Mucosa of stomach (tissue), 1 donor: Measurements from ENCODE around the gene PDIK1L.
"Not testable (repeated sequence)": the region's sequence is repeated elsewhere in the genome, so short reads cannot be mapped to it uniquely, and the experiment has no call there.

Experiments
- H3K27me3 ChIP-seq: one replicate; pipeline ENCODE4 v1.7.0; 2013; ENCODE audit warnings: mild to moderate bottlenecking, low read length; ENCODE audit not compliant: control insufficient read depth, insufficient read depth
- H3K36me3 ChIP-seq: one replicate; pipeline ENCODE4 v1.7.0; 2013; ENCODE audit warnings: low read length; ENCODE audit not compliant: control insufficient read depth, insufficient read depth
- H3K4me1 ChIP-seq: one replicate; pipeline ENCODE4 v1.7.0; 2013; ENCODE audit warnings: mild to moderate bottlenecking, low read length; ENCODE audit not compliant: control insufficient read depth, insufficient read depth
- H3K4me3 ChIP-seq: one replicate; pipeline ENCODE4 v1.7.0; 2013; ENCODE audit warnings: low read length
- H3K9ac ChIP-seq: one replicate; pipeline ENCODE4 v1.7.0; 2013; ENCODE audit warnings: mild to moderate bottlenecking, low read length, moderate library complexity
- H3K9me3 ChIP-seq: one replicate; pipeline ENCODE4 v1.7.0; 2013; ENCODE audit warnings: mild to moderate bottlenecking, low read length, moderate library complexity; ENCODE audit not compliant: control insufficient read depth
- donor health status: Pancreatic carcinoma.

The PDIK1L gene

DNA sequence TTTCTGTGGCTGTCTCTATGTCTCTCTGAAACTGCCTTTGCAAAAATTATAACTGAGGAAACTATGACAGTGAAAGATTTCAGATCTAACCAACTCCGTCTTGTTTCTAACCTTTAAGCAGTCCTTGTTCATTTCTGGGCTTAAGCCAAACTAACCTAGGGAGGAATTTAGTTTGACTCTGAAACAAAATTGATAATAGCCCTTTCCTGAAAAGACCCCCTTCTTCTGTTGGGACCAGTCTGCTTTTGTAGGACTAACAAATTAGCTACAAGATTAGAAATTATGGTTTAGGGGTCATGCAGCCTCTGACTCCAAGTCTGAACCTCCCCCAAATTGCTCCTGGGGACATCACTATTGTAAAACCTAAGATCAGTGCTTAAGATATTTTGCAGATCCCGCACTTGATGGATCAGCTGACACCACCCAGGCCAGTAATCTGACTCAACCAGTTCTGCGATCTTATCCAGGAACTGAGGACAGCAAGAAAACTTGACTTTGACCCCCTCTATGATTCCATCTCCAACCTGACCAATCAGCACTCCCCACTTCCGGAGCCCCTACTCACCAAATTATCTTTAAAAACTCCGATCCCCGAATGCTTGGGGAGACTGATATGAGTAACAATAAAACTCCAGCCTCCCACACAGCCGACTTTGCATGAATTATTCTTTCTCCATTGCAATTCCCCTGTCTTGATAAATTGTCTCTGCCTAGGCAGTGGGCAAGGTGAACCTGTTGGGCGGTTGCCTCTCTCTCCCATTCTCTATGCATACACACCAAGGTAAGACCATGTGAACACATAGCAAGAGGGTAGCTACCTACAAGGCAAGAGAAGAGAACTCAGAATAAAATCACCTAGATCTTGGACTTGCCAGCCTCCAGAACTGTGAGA is 33.1 kb upstream of the PDIK1L start:
- H3K9me3 ChIP-seq: no peaks in the 10 kb centered on the region
- H3K36me3 ChIP-seq: no peaks in the 10 kb centered on the region
- no peak overlapping the region for H3K4me3 ChIP-seq
- H3K27me3 ChIP-seq: no peaks in the 10 kb centered on the region
- peaks cover 26% of the 10 kb centered on the region for H3K4me1 ChIP-seq
- H3K9ac ChIP-seq: no peak overlapping the region

- Histone ChIP-seq H3K27me3 (no peaks in the 10 kb centered on the region), H3K36me3 (no peaks in the 10 kb centered on the region), H3K9me3 (no peaks in the 10 kb centered on the region), H3K4me3 (no peak overlapping the region), H3K9ac (no peak overlapping the region), H3K4me1 (peaks cover 26% of the 10 kb centered on the region)
Observed at GRCh38 chr1:26079178-26079563, 32.5 kb upstream of the PDIK1L start.

- H3K27me3 ChIP-seq: no peaks in the 10 kb centered on the region
- H3K4me3 ChIP-seq: no peak overlapping the region
- H3K36me3 ChIP-seq: no peaks in the 10 kb centered on the region
- peaks cover 26% of the 10 kb centered on the region for H3K4me1 ChIP-seq
- no peaks in the 10 kb centered on the region for H3K9me3 ChIP-seq
- no peak overlapping the region for H3K9ac ChIP-seq
Observed at GRCh38 chr1:26079960-26080814, 31.4 kb upstream of the PDIK1L start.

GRCh38 chr1:26081267-26082019 is 30.2 kb upstream of the PDIK1L start:
- Histone ChIP-seq H3K9ac (no peak overlapping the region), H3K4me3 (no peak overlapping the region), H3K9me3 (no peaks in the 10 kb centered on the region), H3K4me1 (peaks cover 15% of the 10 kb centered on the region), H3K36me3 (no peaks in the 10 kb centered on the region), H3K27me3 (no peaks in the 10 kb centered on the region)

GRCh38 chr1:26082020-26082350 is 29.6 kb upstream of the PDIK1L start:
- Histone ChIP-seq H3K36me3 (no peaks in the 10 kb centered on the region), H3K27me3 (no peaks in the 10 kb centered on the region), H3K9ac (no peak overlapping the region), H3K9me3 (no peaks in the 10 kb centered on the region), H3K4me3 (no peak overlapping the region), H3K4me1 (peaks cover 15% of the 10 kb centered on the region)

- Histone ChIP-seq H3K9me3 (no peaks in the 10 kb centered on the region), H3K36me3 (no peaks in the 10 kb centered on the region)
Observed at GRCh38 chr1:26083208-26083607, 28.4 kb upstream of the PDIK1L start.

GRCh38 chr1:26084091-26084561 is 27.5 kb upstream of the PDIK1L start:
- H3K9ac ChIP-seq: no peak overlapping the region
- H3K27me3 ChIP-seq: no peaks in the 10 kb centered on the region
- no peaks in the 10 kb centered on the region for H3K36me3 ChIP-seq
- no peaks in the 10 kb centered on the region for H3K9me3 ChIP-seq
- H3K4me3 ChIP-seq: no peak overlapping the region
- peaks cover 3% of the 10 kb centered on the region for H3K4me1 ChIP-seq

More at GRCh38 chr1:26083208-26083607, 28.4 kb upstream of the PDIK1L start:
- Histone ChIP-seq H3K4me3 (no peak overlapping the region), H3K4me1 (peaks cover 13% of the 10 kb centered on the region), H3K27me3 (no peaks in the 10 kb centered on the region), H3K9ac (no peak overlapping the region)

DNA sequence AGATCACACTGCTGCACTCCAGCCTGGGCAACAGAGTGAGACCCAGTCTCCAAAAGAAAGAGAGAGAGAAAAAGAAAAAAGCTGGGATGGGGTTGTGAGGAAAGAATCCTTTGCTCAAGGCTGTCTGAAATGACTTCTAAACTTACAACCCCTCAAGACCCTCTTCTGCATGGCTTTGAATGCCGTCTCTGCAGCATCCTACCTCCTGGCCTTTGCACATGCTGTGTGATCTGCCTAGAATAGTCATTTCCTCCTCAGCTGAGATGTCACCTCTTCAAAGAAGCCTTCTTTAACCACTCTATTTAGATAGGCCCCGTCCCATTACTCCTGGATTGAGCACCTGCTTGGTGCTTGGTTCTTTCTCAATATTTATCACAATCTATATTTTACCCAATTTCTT is 26.8 kb upstream of the PDIK1L start:
- Histone ChIP-seq H3K4me1 (no peaks in the 10 kb centered on the region), H3K4me3 (no peak overlapping the region), H3K36me3 (no peaks in the 10 kb centered on the region), H3K9me3 (no peaks in the 10 kb centered on the region), H3K9ac (no peak overlapping the region), H3K27me3 (no peaks in the 10 kb centered on the region)

DNA sequence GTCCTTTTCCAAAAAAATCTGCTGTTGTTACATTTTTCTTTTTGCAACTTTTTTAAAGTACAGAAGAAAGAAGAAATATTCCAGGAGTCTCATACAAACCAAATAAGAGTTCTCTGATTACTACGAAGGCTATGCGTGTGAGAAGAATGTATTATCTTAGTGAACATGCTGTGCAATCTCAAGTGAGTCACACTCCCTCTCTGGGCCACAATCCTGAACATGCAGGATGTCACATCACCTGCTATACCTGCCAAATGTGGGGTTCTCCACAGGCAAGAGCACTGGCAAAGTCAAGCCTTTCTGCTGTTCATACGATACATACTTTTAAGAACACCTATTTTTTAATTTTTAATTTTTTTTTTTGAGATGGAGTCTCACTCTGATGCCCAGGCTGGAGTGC is 22.5 kb upstream of the PDIK1L start:
- Histone ChIP-seq H3K4me3 (no peak overlapping the region), H3K27me3 (no peaks in the 10 kb centered on the region), H3K9ac (no peak overlapping the region), H3K36me3 (no peaks in the 10 kb centered on the region), H3K9me3 (no peaks in the 10 kb centered on the region), H3K4me1 (peaks cover 5% of the 10 kb centered on the region)

GRCh38 chr1:26090893-26091292 is 20.7 kb upstream of the PDIK1L start:
- peaks cover 7% of the 10 kb centered on the region for H3K4me1 ChIP-seq
- H3K9ac ChIP-seq: no peak overlapping the region
- H3K9me3 ChIP-seq: no peaks in the 10 kb centered on the region
- no peaks in the 10 kb centered on the region for H3K36me3 ChIP-seq
- no peak overlapping the region for H3K4me3 ChIP-seq
- no peaks in the 10 kb centered on the region for H3K27me3 ChIP-seq

GRCh38 chr1:26092422-26092821 is 19.2 kb upstream of the PDIK1L start:
- Histone ChIP-seq H3K27me3 (no peaks in the 10 kb centered on the region), H3K36me3 (no peaks in the 10 kb centered on the region), H3K9ac (no peak overlapping the region), H3K4me1 (peaks cover 7% of the 10 kb centered on the region), H3K9me3 (no peaks in the 10 kb centered on the region), H3K4me3 (no peak overlapping the region)

DNA sequence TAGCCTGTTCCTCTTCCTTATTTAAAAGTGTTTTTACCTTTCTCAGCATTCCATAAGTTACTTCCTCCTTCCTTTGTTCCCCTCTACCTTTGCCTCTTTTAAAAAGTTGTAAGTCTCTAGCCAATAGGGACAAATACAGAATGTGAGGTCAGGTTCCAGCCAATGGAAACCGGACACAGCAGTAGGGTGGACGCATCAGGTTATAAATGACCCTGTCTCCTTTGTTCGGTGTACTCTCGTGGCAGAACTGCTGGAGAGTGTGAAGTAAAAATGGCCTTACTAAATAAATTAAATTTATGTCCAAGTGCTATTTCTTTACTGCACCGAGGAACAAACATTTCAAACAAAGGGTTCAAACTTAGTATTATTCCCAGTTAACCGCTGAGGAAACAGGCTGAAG is 18.1 kb upstream of the PDIK1L start:
- not testable (repeated sequence) for H3K4me3 ChIP-seq, H3K4me1 ChIP-seq, H3K27me3 ChIP-seq, H3K9me3 ChIP-seq, H3K9ac ChIP-seq, H3K36me3 ChIP-seq
